CD4-positive, alpha-beta memory T cell (primary cell): ENCODE results near the gene ANKRD49. TPM values are rescaled to one million over a fixed set of nuclear protein-coding genes. Genes with fewer than 3 reads are reported as not detected.
A peak's percentile ranks its signal among the peaks of the same experiment; 100 is the strongest.

Source experiments
- CTCF ChIA-PET: fragments of 350-600 bp; sonication (Branson Sonifier 250); formaldehyde crosslinking; loops from one replicate; lab custom pipeline; 2021; ENCODE audit warnings: inconsistent platforms; ENCODE audit not compliant: partially characterized antibody; lab: Charles Lee
- POLR2A ChIA-PET: fragments of 350-600 bp; sonication (Branson Sonifier 250); formaldehyde crosslinking; loops from one replicate; lab custom pipeline; 2021; ENCODE audit not compliant: partially characterized antibody; lab: Charles Lee
- DNase-seq, 5 donors: peaks; one replicate each; pipeline versions ENCODE4 v3.0.0 to v3.0.0-alpha.2; 2020 to 2022; ENCODE audit warnings: mixed read lengths in 1 of 5
- H3K27ac ChIP-seq: one replicate; pipeline ENCODE4 v1.7.0; 2013; ENCODE audit warnings: low read depth, low read length
- H3K27me3 ChIP-seq: 2 replicates; pipeline ENCODE4 v1.7.0; 2013; ENCODE audit warnings: mild to moderate bottlenecking, low read length, moderate library complexity; ENCODE audit not compliant: insufficient read depth
- H3K36me3 ChIP-seq: 2 replicates; pipeline ENCODE4 v1.7.0; 2013; ENCODE audit warnings: mild to moderate bottlenecking, low read length, moderate library complexity; ENCODE audit not compliant: insufficient read depth
- H3K4me1 ChIP-seq: 2 replicates; pipeline ENCODE4 v1.7.0; 2013; ENCODE audit warnings: mild to moderate bottlenecking, low read length, moderate library complexity; ENCODE audit not compliant: insufficient read depth
- H3K4me3 ChIP-seq, 2 donors: one replicate each; pipeline ENCODE4 v1.7.0; 2013; ENCODE audit warnings: low read length in 2 of 2, mild to moderate bottlenecking in 1 of 2
- H3K9me3 ChIP-seq, 2 donors: one replicate each; pipeline ENCODE4 v1.7.0; 2013; ENCODE audit warnings: low read length in 2 of 2, control low read depth in 1 of 2; ENCODE audit not compliant: control insufficient read depth in 1 of 2
- H3K27ac Mint-ChIP-seq, 7 donors: one replicate each; pipeline ENCODE4 v1.8.0; 2020 to 2021; ENCODE audit warnings: mixed read lengths in 7 of 7, mild to moderate bottlenecking in 6 of 7, inconsistent platforms in 3 of 7, moderate library complexity in 3 of 7
- H3K27me3 Mint-ChIP-seq, 2 donors: one replicate each; pipeline ENCODE4 v1.8.0; 2020 to 2021; ENCODE audit warnings: mixed read lengths in 2 of 2
- H3K36me3 Mint-ChIP-seq, 2 donors: one replicate each; pipeline ENCODE4 v1.8.0; 2020 to 2021; ENCODE audit warnings: mixed read lengths in 2 of 2, inconsistent platforms in 1 of 2, mild to moderate bottlenecking in 1 of 2
- H3K4me1 Mint-ChIP-seq, 4 donors: one replicate each; pipeline ENCODE4 v1.8.0; 2020 to 2021; ENCODE audit warnings: mixed read lengths in 4 of 4, mild to moderate bottlenecking in 1 of 4
- H3K4me3 Mint-ChIP-seq, 8 donors: one replicate each; pipeline ENCODE4 v1.8.0; 2020 to 2021; ENCODE audit warnings: mixed read lengths in 8 of 8, mild to moderate bottlenecking in 7 of 8, moderate library complexity in 6 of 8, inconsistent platforms in 3 of 8
- H3K9me3 Mint-ChIP-seq, 8 donors: one replicate each; pipeline ENCODE4 v1.8.0; 2020 to 2021; ENCODE audit warnings: mixed read lengths in 8 of 8, mild to moderate bottlenecking in 5 of 8, inconsistent platforms in 3 of 8, moderate library complexity in 1 of 8
- intact Hi-C: fragments of 100-400 bp; cut with micrococcal nuclease; formaldehyde crosslinking; loops from one replicate; pipeline ENCODE4 v1.15.1; 2023
- polyA plus RNA-seq, 2 donors: library from polyadenylated mRNA; unstranded; fragments of 300-500 nt; fragmentation: Illumina TruSeq; gene quantifications; one replicate each; pipeline ENCODE4 v1.2.3, GENCODE V29; 2021
- total RNA-seq, 2 experiments: library from RNA; stranded (reverse); gene quantifications; one replicate each; pipeline ENCODE4 v1.2.3, GENCODE V29; 2021

The ANKRD49 gene
- total and polyA plus RNA-seq, 4 experiments from 2014 or later = 25.9 to 57.6 (median 42.2) TPM

DNA sequence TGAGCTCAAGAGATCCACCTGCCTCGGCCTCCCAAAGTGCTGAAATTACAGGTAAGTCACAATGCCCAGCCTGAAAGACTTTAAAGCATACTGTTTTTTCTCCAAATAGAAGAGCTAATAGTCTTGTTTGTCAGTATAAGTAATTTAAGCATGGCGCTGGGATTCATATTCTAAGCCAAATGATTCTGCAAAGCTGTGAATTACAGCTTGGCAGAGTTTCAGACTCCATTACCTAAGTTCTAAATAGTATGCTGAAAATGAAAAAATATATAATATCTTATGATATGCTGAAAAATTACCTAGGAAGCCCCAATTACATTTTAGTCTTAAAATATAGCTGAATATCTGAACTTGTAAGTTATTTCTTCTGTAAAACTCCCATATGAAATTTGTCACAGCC, 39.5 kb upstream of the ANKRD49 start:
- no peak overlapping the region for H3K4me3 ChIP-seq
- intact Hi-C loops = no loop called here
- DNase-seq = no peak
- Mint-ChIP-seq H3K27me3 (no peaks in the 10 kb centered on the region), H3K4me1 (peaks cover 0 to 1% (median 0%) of the 10 kb centered on the region in 4 donors), H3K36me3 (peaks cover 45 to 49% of the 10 kb centered on the region in 2 donors), H3K4me3 (no peak overlapping the region), H3K9me3 (peaks cover 0 to 6% (median 0%) of the 10 kb centered on the region in 8 donors), H3K27ac (no peak overlapping the region)
- no peaks in the 10 kb centered on the region for H3K9me3 ChIP-seq
- no peaks in the 10 kb centered on the region for H3K4me1 ChIP-seq
- H3K36me3 ChIP-seq = peaks cover under 1% of the 10 kb centered on the region
- H3K27me3 ChIP-seq = no peaks in the 10 kb centered on the region
- no peak overlapping the region for H3K27ac ChIP-seq
- POLR2A ChIA-PET = no interaction called here
- CTCF ChIA-PET = no interaction called here

GRCh38 chr11:94455861-94456260, 37.9 kb upstream of the ANKRD49 start:
- Histone ChIP-seq H3K9me3 (no peaks in the 10 kb centered on the region), H3K27ac (no peak overlapping the region), H3K36me3 (peaks cover 14% of the 10 kb centered on the region), H3K4me1 (no peaks in the 10 kb centered on the region), H3K27me3 (no peaks in the 10 kb centered on the region), H3K4me3 (no peak overlapping the region)
- no peak for DNase-seq
- Mint-ChIP-seq H3K27me3 (no peaks in the 10 kb centered on the region), H3K27ac (peak overlapping the region in 1 of 7 donors; percentile 61), H3K36me3 (peaks cover 58% of the 10 kb centered on the region in 2 donors), H3K4me3 (no peak overlapping the region), H3K4me1 (peaks cover 0 to 1% (median 0%) of the 10 kb centered on the region in 4 donors), H3K9me3 (peaks cover 0 to 6% (median 0%) of the 10 kb centered on the region in 8 donors)
- CTCF ChIA-PET = no interaction called here
- POLR2A ChIA-PET = no interaction called here
- intact Hi-C loops = no loop called here

DNA sequence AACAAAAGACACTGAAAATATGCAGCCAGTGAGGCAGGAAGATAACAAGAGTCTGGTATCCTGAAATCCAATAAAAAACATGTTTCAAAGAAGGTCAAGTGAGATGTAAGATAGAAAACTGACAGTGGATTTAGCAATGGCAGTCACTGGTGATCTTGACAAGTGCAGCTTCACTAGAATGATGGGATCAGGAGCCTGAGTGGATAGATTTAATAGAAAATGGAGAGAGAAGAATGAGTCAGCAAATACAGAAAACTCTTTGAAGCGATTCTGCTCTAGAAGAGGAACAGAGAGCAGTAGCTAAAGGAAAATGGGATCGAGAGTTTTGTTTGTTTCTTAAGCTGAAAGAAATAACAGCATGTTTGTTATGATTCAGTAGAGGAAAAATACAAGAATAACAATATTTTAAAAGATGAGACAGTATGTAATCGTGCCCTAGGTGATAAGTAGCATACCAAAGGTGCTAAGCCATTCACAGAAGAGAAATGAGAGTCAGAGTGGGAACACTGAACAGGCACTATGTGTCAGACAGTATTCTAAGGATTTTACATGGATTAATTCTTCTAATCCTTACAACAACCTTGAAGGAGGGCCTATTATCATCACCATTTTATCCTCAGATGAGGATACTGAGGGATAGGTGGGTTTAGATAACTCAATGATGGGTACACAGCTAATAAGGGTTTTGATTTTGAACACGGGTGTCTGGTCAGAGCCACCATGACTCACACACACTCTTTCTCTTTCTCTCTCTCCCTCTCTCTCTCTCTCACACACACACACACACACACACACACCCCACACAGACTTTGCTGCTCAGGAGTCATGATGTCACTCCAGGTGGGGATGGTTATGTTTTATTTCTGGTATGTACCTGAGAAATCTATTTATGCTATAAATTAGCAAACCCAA, 36.4 kb upstream of the ANKRD49 start:
- Histone ChIP-seq H3K36me3 (peaks cover 18% of the 10 kb centered on the region), H3K4me1 (no peaks in the 10 kb centered on the region), H3K27ac (no peak overlapping the region), H3K4me3 (no peak overlapping the region), H3K27me3 (no peaks in the 10 kb centered on the region), H3K9me3 (no peaks in the 10 kb centered on the region)
- peaks cover 0 to 6% (median 0%) of the 10 kb centered on the region in 8 donors for H3K9me3 Mint-ChIP-seq
- H3K4me1 Mint-ChIP-seq = peaks cover 0 to 1% (median 0%) of the 10 kb centered on the region in 4 donors
- CTCF ChIA-PET = no interaction called here
- POLR2A ChIA-PET = no interaction called here
- H3K27ac Mint-ChIP-seq = peak overlapping the region in 1 of 7 donors; percentile 69
- no peaks in the 10 kb centered on the region for H3K27me3 Mint-ChIP-seq
- peaks cover 66 to 68% of the 10 kb centered on the region in 2 donors for H3K36me3 Mint-ChIP-seq
- DNase-seq = no peak
- no peak overlapping the region for H3K4me3 Mint-ChIP-seq
- intact Hi-C loops = no loop called here

DNA sequence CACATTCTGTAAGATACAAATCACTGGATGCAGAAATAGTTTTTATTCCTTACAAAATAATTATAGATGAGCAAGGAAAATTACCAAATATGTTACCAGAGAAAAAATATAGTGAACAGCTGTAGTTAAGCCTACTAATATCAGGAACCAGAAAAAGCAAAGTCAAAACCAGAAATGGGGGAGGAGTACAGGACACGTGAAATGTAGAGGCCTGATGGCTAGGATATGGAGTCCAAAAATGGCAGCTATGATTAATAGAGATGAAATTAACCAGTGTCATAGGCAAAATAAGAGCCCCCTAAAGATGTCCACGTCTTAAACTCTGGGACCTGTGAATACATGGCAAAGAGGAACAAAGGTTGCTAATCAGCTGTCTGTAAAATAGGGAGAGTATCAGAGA, 34.2 kb upstream of the ANKRD49 start:
- H3K4me3 ChIP-seq = no peak overlapping the region
- H3K36me3 ChIP-seq = peaks cover 18% of the 10 kb centered on the region
- H3K36me3 Mint-ChIP-seq = peaks cover 71 to 74% of the 10 kb centered on the region in 2 donors
- DNase-seq = no peak
- peak overlapping the region in 3 of 7 donors; percentile 53 to 55 (median 54) for H3K27ac Mint-ChIP-seq
- no peaks in the 10 kb centered on the region for H3K9me3 Mint-ChIP-seq
- CTCF ChIA-PET = no interaction called here
- no peak overlapping the region for H3K4me3 Mint-ChIP-seq
- no peaks in the 10 kb centered on the region for H3K27me3 Mint-ChIP-seq
- POLR2A ChIA-PET = no interaction called here
- H3K27me3 ChIP-seq = no peaks in the 10 kb centered on the region
- H3K4me1 Mint-ChIP-seq = peaks cover 0 to 1% (median 0%) of the 10 kb centered on the region in 4 donors
- H3K4me1 ChIP-seq = no peaks in the 10 kb centered on the region
- intact Hi-C loops = no loop called here
- H3K9me3 ChIP-seq = no peaks in the 10 kb centered on the region
- no peak overlapping the region for H3K27ac ChIP-seq

DNA sequence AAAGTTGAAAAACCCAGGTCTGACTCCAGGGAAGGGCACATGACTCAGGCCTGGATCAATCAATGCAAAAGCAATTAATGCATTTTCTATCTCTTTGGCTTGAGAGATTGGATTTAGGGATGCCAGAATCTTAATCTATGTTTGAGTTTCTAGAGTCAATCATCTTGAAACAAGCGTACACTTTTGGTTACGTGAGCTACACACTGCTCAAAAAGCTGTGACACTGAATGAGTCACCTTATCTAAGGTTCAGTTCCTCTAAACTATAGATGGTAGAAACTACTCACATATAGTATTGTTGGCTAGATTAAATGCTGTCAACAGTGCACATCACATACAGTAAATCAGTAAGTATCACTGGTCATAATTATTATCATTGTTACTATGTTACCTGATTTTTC, 24.4 kb upstream of the ANKRD49 start:
- Histone ChIP-seq H3K36me3 (no peaks in the 10 kb centered on the region), H3K4me3 (no peak overlapping the region), H3K9me3 (no peaks in the 10 kb centered on the region), H3K27ac (no peak overlapping the region), H3K27me3 (no peaks in the 10 kb centered on the region), H3K4me1 (no peaks in the 10 kb centered on the region)
- CTCF ChIA-PET = no interaction called here
- intact Hi-C loops = no loop called here
- Mint-ChIP-seq H3K4me1 (peaks cover 0 to 5% (median 2%) of the 10 kb centered on the region in 4 donors), H3K27ac (no peak overlapping the region), H3K36me3 (peaks cover 58 to 61% of the 10 kb centered on the region in 2 donors), H3K27me3 (no peaks in the 10 kb centered on the region), H3K4me3 (no peak overlapping the region), H3K9me3 (no peaks in the 10 kb centered on the region)
- no peak for DNase-seq
- POLR2A ChIA-PET = no interaction called here

GRCh38 chr11:94472916-94473799, 20.6 kb upstream of the ANKRD49 start:
- ChIA-PET CTCF (no interaction called here), POLR2A (no interaction called here)
- no peaks in the 10 kb centered on the region for H3K36me3 ChIP-seq
- no peaks in the 10 kb centered on the region for H3K27me3 ChIP-seq
- Mint-ChIP-seq H3K4me3 (no peak overlapping the region), H3K9me3 (no peaks in the 10 kb centered on the region), H3K36me3 (peaks cover 54 to 60% of the 10 kb centered on the region in 2 donors), H3K27ac (peak overlapping the region in 2 of 7 donors; percentile 15 to 68), H3K4me1 (peaks cover 0 to 10% (median 5%) of the 10 kb centered on the region in 4 donors), H3K27me3 (no peaks in the 10 kb centered on the region)
- DNase-seq = no peak
- intact Hi-C loops = no loop called here
- no peaks in the 10 kb centered on the region for H3K4me1 ChIP-seq
- H3K9me3 ChIP-seq = no peaks in the 10 kb centered on the region
- H3K4me3 ChIP-seq = no peak overlapping the region
- H3K27ac ChIP-seq = no peak overlapping the region

DNA sequence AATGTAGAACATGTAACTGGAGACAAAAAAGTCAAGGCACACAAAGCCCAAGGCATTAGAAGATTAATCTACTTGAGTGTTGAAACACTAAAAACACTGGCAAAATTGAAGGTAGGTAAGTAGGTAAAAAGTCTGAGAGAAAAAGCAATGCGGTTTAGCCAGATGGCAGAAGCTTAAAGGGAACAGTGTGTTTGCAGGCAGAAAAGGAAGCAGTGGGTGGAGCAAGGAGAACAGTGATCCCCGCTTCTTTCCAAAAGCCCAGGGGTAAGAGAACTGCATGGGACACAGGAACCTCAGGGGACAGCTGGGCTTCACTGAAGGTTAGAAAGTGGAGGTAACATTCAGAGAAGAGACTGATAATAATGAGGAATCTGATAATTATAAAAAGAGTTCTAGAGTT, 16.2 kb upstream of the ANKRD49 start:
- H3K36me3 ChIP-seq = no peaks in the 10 kb centered on the region
- H3K4me1 ChIP-seq = no peaks in the 10 kb centered on the region
- no peak overlapping the region for H3K4me3 ChIP-seq
- H3K27ac Mint-ChIP-seq = peak overlapping the region in 2 of 7 donors; percentile 7 to 43
- no peaks in the 10 kb centered on the region for H3K9me3 ChIP-seq
- DNase-seq = no peak
- no peaks in the 10 kb centered on the region for H3K9me3 Mint-ChIP-seq
- ChIA-PET POLR2A (no interaction called here), CTCF (interaction anchor here (1.1 kb wide), 1 partner anchor 25 kb away, joined by 3 read pairs; no protein-coding TSS in a partner anchor)
- H3K27ac ChIP-seq = no peak overlapping the region
- no peaks in the 10 kb centered on the region for H3K27me3 Mint-ChIP-seq
- no peaks in the 10 kb centered on the region for H3K27me3 ChIP-seq
- peaks cover 0 to 10% (median 5%) of the 10 kb centered on the region in 4 donors for H3K4me1 Mint-ChIP-seq
- H3K4me3 Mint-ChIP-seq = no peak overlapping the region
- H3K36me3 Mint-ChIP-seq = peaks cover 62 to 75% of the 10 kb centered on the region in 2 donors
- intact Hi-C loops = no loop called here
